Kidney epithelial cell (primary cell): ENCODE data around the gene ABCB7. TPM values are rescaled to one million over a fixed set of nuclear protein-coding genes. Genes with fewer than 3 reads are reported as not detected.
"Not testable (repeated sequence)": the region's sequence is repeated elsewhere in the genome, so short reads cannot be mapped to it uniquely, and the experiment has no call there.

Experiments used
- DNase-seq: peaks from one replicate; pipeline ENCODE4 v3.0.0-alpha.2; 2010; ENCODE audit warnings: low read depth
- H3K27me3 ChIP-seq: 2 replicates; pipeline ENCODE4 v1.6.0; 2011; ENCODE audit warnings: low read length; ENCODE audit not compliant: control insufficient read depth, insufficient read depth
- H3K36me3 ChIP-seq: 2 replicates; pipeline ENCODE4 v1.5.1; 2011; ENCODE audit warnings: low read length; ENCODE audit not compliant: control insufficient read depth, insufficient read depth
- H3K4me3 ChIP-seq: 2 replicates; pipeline ENCODE4 v1.5.1; 2011; ENCODE audit warnings: low read depth, mild to moderate bottlenecking, control low read depth, low read length
- CTCF ChIP-seq: IDR thresholded peaks from 2 replicates; pipeline ENCODE4 v1.5.1; 2011; ENCODE audit warnings: mild to moderate bottlenecking, moderate library complexity, low read length, control low read depth, inconsistent platforms; ENCODE audit not compliant: insufficient read depth, poor library complexity, severe bottlenecking
- total RNA-seq: library from RNA; depleted of rRNA; stranded (reverse); fragments of >200 nt; gene quantifications from 2 replicates; pipeline ENCODE4 v1.2.3, GENCODE V29; 2015

The ABCB7 gene
- total RNA-seq, 1 donor from 2014 or later = 19.5 TPM

GRCh38 chrX:75074475-75074874, 81.6 kb downstream of the ABCB7 start:
- TF ChIP-seq CTCF = no peak
- no peak overlapping the region for H3K4me3 ChIP-seq
- H3K27me3 ChIP-seq = no peaks in the 10 kb centered on the region
- DNase-seq = no peak
- no peaks in the 10 kb centered on the region for H3K36me3 ChIP-seq

DNA sequence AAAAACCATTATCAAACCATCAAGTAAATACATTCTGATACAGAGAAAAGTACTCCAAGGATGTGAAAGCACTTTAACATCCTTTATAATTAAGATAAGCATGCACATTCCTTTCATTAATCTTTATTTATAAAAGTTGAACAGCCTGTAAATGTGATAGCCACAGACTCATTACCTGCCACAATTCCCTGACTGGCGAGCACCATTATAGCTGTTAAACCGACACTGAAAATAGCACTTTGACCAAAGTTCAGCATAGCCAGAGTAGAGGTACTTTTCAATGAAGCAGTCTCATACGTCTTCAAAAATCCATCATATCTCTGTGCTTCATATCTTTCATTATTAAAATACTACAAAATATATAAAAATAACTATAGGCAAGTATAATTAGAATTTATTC, 84.7 kb downstream of the ABCB7 start:
- no peak for TF ChIP-seq CTCF
- H3K27me3 ChIP-seq = no peaks in the 10 kb centered on the region
- H3K4me3 ChIP-seq = no peak overlapping the region
- no peaks in the 10 kb centered on the region for H3K36me3 ChIP-seq
- DNase-seq = no peak

DNA sequence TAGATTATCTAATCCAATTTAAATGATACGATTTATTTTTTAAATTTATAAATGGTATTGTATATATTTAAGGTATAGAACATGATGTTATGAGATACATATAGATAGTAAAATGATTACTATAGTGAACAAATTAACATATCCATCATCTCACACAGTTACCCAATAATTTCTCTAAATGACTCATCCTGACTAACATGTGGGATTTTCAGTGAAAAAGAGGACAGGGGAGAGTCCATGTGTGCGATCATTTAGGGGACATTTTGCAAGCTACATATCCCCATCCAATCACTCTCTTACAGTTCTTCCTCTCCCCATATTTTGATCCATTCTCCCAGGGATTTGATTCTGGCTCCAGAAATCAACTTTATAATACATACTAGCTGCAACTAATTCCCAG, 88.2 kb downstream of the ABCB7 start:
- H3K4me3 ChIP-seq = no peak overlapping the region
- H3K36me3 ChIP-seq = no peaks in the 10 kb centered on the region
- no peak for DNase-seq
- H3K27me3 ChIP-seq = no peaks in the 10 kb centered on the region
- no peak for TF ChIP-seq CTCF

DNA sequence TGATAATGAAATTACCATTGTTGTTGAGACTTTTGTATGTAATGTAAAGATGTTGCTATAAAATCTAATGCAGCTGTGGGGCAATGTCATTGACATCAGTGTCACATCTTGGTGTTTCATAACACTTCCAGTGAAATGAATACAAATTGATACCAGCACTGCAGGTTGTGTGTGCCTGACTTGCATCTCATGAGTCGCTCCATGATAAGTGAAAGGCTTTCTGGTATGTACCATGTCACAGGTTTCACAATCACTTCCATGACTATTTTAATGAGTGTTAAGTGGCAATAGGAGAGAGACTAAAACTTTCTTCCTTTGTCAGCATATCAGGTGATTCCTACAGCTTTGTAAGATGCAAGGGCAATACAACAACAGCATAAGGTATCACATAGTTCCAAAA, 94.4 kb downstream of the ABCB7 start:
- DNase-seq = no peak
- TF ChIP-seq CTCF = no peak
- Histone ChIP-seq H3K27me3 (no peaks in the 10 kb centered on the region), H3K36me3 (no peaks in the 10 kb centered on the region), H3K4me3 (no peak overlapping the region)

- DNase-seq = no peak
- Histone ChIP-seq H3K27me3 (no peaks in the 10 kb centered on the region), H3K36me3 (no peaks in the 10 kb centered on the region), H3K4me3 (no peak overlapping the region)
- no peak for TF ChIP-seq CTCF
Observed at GRCh38 chrX:75051047-75051446, 105.0 kb downstream of the ABCB7 start.

- H3K27me3 ChIP-seq = no peaks in the 10 kb centered on the region
- no peaks in the 10 kb centered on the region for H3K36me3 ChIP-seq
- DNase-seq = no peak
- no peak overlapping the region for H3K4me3 ChIP-seq
- no peak for TF ChIP-seq CTCF
Observed at GRCh38 chrX:75045369-75045768, 110.7 kb downstream of the ABCB7 start.

DNA sequence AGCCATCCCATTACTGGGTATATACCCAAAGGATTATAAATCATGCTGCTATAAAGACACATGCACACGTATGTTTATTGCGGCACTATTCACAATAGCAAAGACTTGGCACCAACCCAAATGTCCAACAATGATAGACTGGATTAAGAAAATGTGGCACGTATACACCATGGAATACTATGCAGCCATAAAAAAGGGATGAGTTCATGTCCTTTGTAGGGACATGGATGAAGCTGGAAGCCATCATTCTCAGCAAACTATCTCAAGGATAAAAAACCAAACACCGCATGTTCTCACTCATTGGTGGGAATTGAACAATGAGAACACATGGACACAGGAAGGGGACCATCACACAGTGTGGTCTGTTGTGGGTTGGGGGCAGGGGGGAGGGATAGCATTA, 111.9 kb downstream of the ABCB7 start:
- not testable (repeated sequence) for H3K4me3 ChIP-seq, H3K36me3 ChIP-seq, H3K27me3 ChIP-seq, DNase-seq
